H1 (cell line): Measurements from ENCODE around the gene TPRA1. TPM values are rescaled to one million over a fixed set of nuclear protein-coding genes. Genes with fewer than 3 reads are reported as not detected.

Experiments
- CTCF ChIA-PET: fragments of 300-600 bp; sonication (Branson Sonifier 250); formaldehyde crosslinking; loops from one replicate; lab custom pipeline; 2021; ENCODE audit not compliant: partially characterized antibody; lab: Charles Lee
- POLR2A ChIA-PET: fragments of 300-600 bp; sonication (Branson Sonifier 250); formaldehyde crosslinking; loops from one replicate; lab custom pipeline; 2021; ENCODE audit warnings: inconsistent platforms; ENCODE audit not compliant: partially characterized antibody; lab: Charles Lee
- DNase-seq, 2 experiments: peaks; one replicate each; pipeline versions ENCODE4 v3.0.0 to v3.0.0-alpha.2; 2010 to 2022; ENCODE audit warnings: low spot score in 2 of 2, low read depth in 1 of 2, mixed read lengths in 1 of 2
- FAIRE-seq: peaks from 2 replicates; lab custom pipeline; 2011; peaks lifted over from hg19 to GRCh38; lab: Jason Lieb, UNC
- H2AFZ ChIP-seq: 2 replicates; pipeline ENCODE4 v1.8.1; 2012; ENCODE audit warnings: low read length, inconsistent platforms
- H2AK5ac ChIP-seq: 2 replicates; pipeline ENCODE4 v1.6.1; 2013; ENCODE audit warnings: low read depth, low read length
- H2BK120ac ChIP-seq: replicated peaks from 2 replicates; pipeline ENCODE3; 2013; ENCODE audit warnings: low read depth, low read length, inconsistent platforms
- H2BK12ac ChIP-seq: 2 replicates; pipeline ENCODE4 v1.6.1; 2013; ENCODE audit warnings: low read depth, low read length
- H2BK15ac ChIP-seq: 2 replicates; pipeline ENCODE4 v1.6.1; 2013; ENCODE audit warnings: low read length
- H2BK20ac ChIP-seq: 2 replicates; pipeline ENCODE4 v1.6.1; 2013; ENCODE audit warnings: low read length
- H2BK5ac ChIP-seq: 2 replicates; pipeline ENCODE4 v1.6.1; 2013; ENCODE audit warnings: low read depth, low read length
- H3K14ac ChIP-seq: 2 replicates; pipeline ENCODE4 v1.6.1; 2013; ENCODE audit warnings: inconsistent platforms; ENCODE audit not compliant: insufficient read length
- H3K18ac ChIP-seq: 2 replicates; pipeline ENCODE4 v1.6.1; 2013; ENCODE audit warnings: low read length; ENCODE audit errors: extremely low read depth
- H3K23ac ChIP-seq: 2 replicates; pipeline ENCODE4 v1.6.1; 2013; ENCODE audit warnings: inconsistent platforms; ENCODE audit not compliant: insufficient read length
- H3K23me2 ChIP-seq: 2 replicates; pipeline ENCODE4 v1.6.1; 2013; ENCODE audit warnings: low read depth, low read length
- H3K27ac ChIP-seq: 2 replicates; pipeline ENCODE4 v1.6.1; 2011; ENCODE audit warnings: low read depth, low read length, inconsistent platforms
- H3K27me3 ChIP-seq, 4 experiments: replicated peaks in 1 of 4; 1 replicate in 1 of 4; 2 replicates in 3 of 4; pipeline versions ENCODE4 v1.6.1 to v1.8.1; 2011 to 2013; ENCODE audit warnings: low read length in 3 of 4, mild to moderate bottlenecking in 3 of 4, inconsistent platforms in 2 of 4, mixed read lengths in 2 of 4, moderate library complexity in 1 of 4; ENCODE audit not compliant: control insufficient read depth in 3 of 4, insufficient read depth in 3 of 4; ENCODE audit errors: extremely low read depth in 1 of 4
- H3K36me3 ChIP-seq, 4 experiments: 2 replicates each; pipeline versions ENCODE4 v1.6.1 to v1.8.1; 2011 to 2013; ENCODE audit warnings: mild to moderate bottlenecking in 4 of 4, low read length in 3 of 4, moderate library complexity in 2 of 4, control low read depth in 1 of 4, inconsistent platforms in 1 of 4; ENCODE audit not compliant: insufficient read depth in 4 of 4, control insufficient read depth in 2 of 4
- H3K4ac ChIP-seq: replicated peaks from 2 replicates; pipeline ENCODE3; 2013; ENCODE audit warnings: low read length, low read depth, mixed read lengths, inconsistent platforms; ENCODE audit not compliant: insufficient read length
- H3K4me1 ChIP-seq, 4 experiments: replicated peaks in 1 of 4; 1 replicate in 1 of 4; 2 replicates in 3 of 4; pipeline versions ENCODE4 v1.6.1 to v1.8.1; 2011 to 2013; ENCODE audit warnings: low read length in 3 of 4, inconsistent platforms in 2 of 4, mixed read lengths in 1 of 4; ENCODE audit not compliant: insufficient read depth in 4 of 4, control insufficient read depth in 3 of 4
- H3K4me2 ChIP-seq, 2 experiments: 2 replicates each; pipeline versions ENCODE4 v1.6.1 to v1.8.1; 2011 to 2013; ENCODE audit warnings: low read depth in 2 of 2, low read length in 2 of 2, control low read depth in 1 of 2, inconsistent platforms in 1 of 2, mild to moderate bottlenecking in 1 of 2; ENCODE audit not compliant: insufficient read depth in 1 of 2
- H3K4me3 ChIP-seq, 4 experiments: fragments of 200-600, 300-600 bp in 1 of 4; sonication (generic), shearing (Covaris generic), sonication (Bioruptor Twin) in 1 of 4; 2 replicates each; pipeline versions ENCODE4 v1.5.1 to v1.8.1; 2011 to 2016; ENCODE audit warnings: low read length in 4 of 4, low read depth in 3 of 4, control low read depth in 2 of 4, inconsistent platforms in 2 of 4, mild to moderate bottlenecking in 2 of 4, mixed read lengths in 1 of 4, moderate library complexity in 1 of 4; ENCODE audit not compliant: insufficient read depth in 2 of 4; ENCODE audit errors: extremely low read depth in 1 of 4
- H3K56ac ChIP-seq: replicated peaks from 2 replicates; pipeline ENCODE3; 2013; ENCODE audit warnings: low read depth, mild to moderate bottlenecking, mixed read lengths, low read length, inconsistent platforms; ENCODE audit not compliant: insufficient read length
- H3K79me1 ChIP-seq: 2 replicates; pipeline ENCODE4 v1.6.1; 2013; ENCODE audit warnings: low read depth, low read length, control low read depth
- H3K79me2 ChIP-seq, 2 experiments: 2 replicates each; pipeline versions ENCODE4 v1.6.1 to v1.8.1; 2012 to 2013; ENCODE audit warnings: low read length in 2 of 2, mild to moderate bottlenecking in 2 of 2, inconsistent platforms in 1 of 2; ENCODE audit not compliant: insufficient read depth in 2 of 2, control insufficient read depth in 1 of 2
- H3K9ac ChIP-seq, 4 experiments: replicated peaks in 1 of 4; 1 replicate in 1 of 4; 2 replicates in 3 of 4; pipeline versions ENCODE4 v1.6.1 to v1.8.1; 2011 to 2013; ENCODE audit warnings: low read depth in 3 of 4, low read length in 3 of 4, control low read depth in 2 of 4, mild to moderate bottlenecking in 2 of 4, moderate library complexity in 2 of 4, inconsistent platforms in 1 of 4; ENCODE audit errors: extremely low read depth in 1 of 4
- H3K9me3 ChIP-seq, 2 experiments: 2 replicates each; pipeline versions ENCODE4 v1.6.1 to v1.8.1; 2012 to 2013; ENCODE audit warnings: mild to moderate bottlenecking in 2 of 2, moderate library complexity in 2 of 2, control low read depth in 1 of 2, inconsistent platforms in 1 of 2, low read depth in 1 of 2, low read length in 1 of 2, mixed read lengths in 1 of 2; ENCODE audit not compliant: insufficient read depth in 2 of 2
- H4K20me1 ChIP-seq, 2 experiments: replicated peaks in 1 of 2; 2 replicates each; pipeline versions ENCODE3 to v1.8.1; 2011 to 2013; ENCODE audit warnings: inconsistent platforms in 2 of 2, low read length in 2 of 2, mild to moderate bottlenecking in 1 of 2; ENCODE audit not compliant: insufficient read depth in 2 of 2, control insufficient read depth in 1 of 2
- H4K5ac ChIP-seq: 2 replicates; pipeline ENCODE4 v1.6.1; 2013; ENCODE audit warnings: low read length, low read depth, mixed read lengths, inconsistent platforms; ENCODE audit not compliant: insufficient read length
- H4K8ac ChIP-seq: 2 replicates; pipeline ENCODE4 v1.8.0; 2013; ENCODE audit warnings: mild to moderate bottlenecking, moderate library complexity, low read length, inconsistent platforms; ENCODE audit not compliant: insufficient read depth; ENCODE audit errors: extremely low read depth
- H4K91ac ChIP-seq: replicated peaks from 2 replicates; pipeline ENCODE3; 2013; ENCODE audit warnings: low read length, mixed read lengths, inconsistent platforms; ENCODE audit not compliant: insufficient read length
- ASH2L ChIP-seq: fragments of 200-600, 300-600 bp; sonication (generic); IDR thresholded peaks from one replicate; pipeline ENCODE4 v1.7.1; 2017; ENCODE audit warnings: low read length
- ATF2 ChIP-seq: IDR thresholded peaks from 2 replicates; pipeline ENCODE4 v1.6.1; 2012; ENCODE audit warnings: low read length, inconsistent platforms
- BACH1 ChIP-seq: IDR thresholded peaks from 2 replicates; pipeline ENCODE4 v1.6.1; 2012; ENCODE audit warnings: low read length, improper control_type of control experiment
- CHD2 ChIP-seq: IDR thresholded peaks from 2 replicates; pipeline ENCODE4 v1.6.1; 2012; ENCODE audit warnings: low read length, improper control_type of control experiment
- HDAC2 ChIP-seq, 2 experiments: fragments of 300-600 bp in 1 of 2; sonication (generic) in 1 of 2; IDR thresholded peaks; 2 replicates each; pipeline ENCODE4 v1.6.1; 2011 to 2012; ENCODE audit warnings: low read depth in 2 of 2, low read length in 2 of 2, mild to moderate bottlenecking in 2 of 2, moderate library complexity in 2 of 2, borderline replicate concordance in 1 of 2, inconsistent platforms in 1 of 2
- KDM5A ChIP-seq: fragments of 200-600 bp; IDR thresholded peaks from 2 replicates; pipeline ENCODE4 v1.7.1; 2012; ENCODE audit warnings: mild to moderate bottlenecking, low read length, inconsistent platforms, mixed read lengths
- RAD21 ChIP-seq, 2 experiments: IDR thresholded peaks in 1 of 2; conservative IDR thresholded peaks in 1 of 2; 2 replicates each; pipeline ENCODE4 v1.6.1; 2011; ENCODE audit warnings: low read depth in 2 of 2, low read length in 2 of 2, improper control_type of control experiment in 1 of 2, inconsistent platforms in 1 of 2, mild to moderate bottlenecking in 1 of 2, moderate library complexity in 1 of 2
- RBBP5 ChIP-seq: IDR thresholded peaks from 2 replicates; pipeline ENCODE4 v1.7.1; 2012; ENCODE audit warnings: low read depth, mild to moderate bottlenecking, inconsistent platforms, low read length, moderate library complexity, borderline replicate concordance
- RFX5 ChIP-seq: IDR thresholded peaks from 2 replicates; pipeline ENCODE4 v1.6.1; 2011; ENCODE audit warnings: low read depth, low read length, improper control_type of control experiment, borderline replicate concordance
- RNF2 ChIP-seq: fragments of 200-900, 300-1000 bp; sonication (generic); IDR thresholded peaks from 2 replicates; pipeline ENCODE4 v1.7.1; 2016; ENCODE audit warnings: borderline replicate concordance, low read depth, mild to moderate bottlenecking, antibody characterized with exemption, low read length; ENCODE audit not compliant: poor library complexity, severe bottlenecking; ENCODE audit errors: missing control alignments
- TAF7 ChIP-seq: optimal IDR thresholded peaks from 2 replicates; pipeline ENCODE3; 2011; ENCODE audit warnings: low read depth, mild to moderate bottlenecking, inconsistent platforms, low read length, moderate library complexity, borderline replicate concordance
- WGBS, 2 experiments: shearing (Covaris generic) in 1 of 2; methylation state at CpG; one replicate each; pipeline versions ENCODE4 v1.1.6 to v1.1.7; 2013 to 2015; ENCODE audit warnings: low lambda C conversion rate in 2 of 2, mixed read lengths in 2 of 2, inconsistent platforms in 1 of 2, low coverage in 1 of 2, missing lambda C conversion rate in 1 of 2; ENCODE audit not compliant: insufficient replicate concordance in 2 of 2, insufficient coverage in 1 of 2, insufficient read length in 1 of 2; ENCODE audit errors: extremely low coverage in 1 of 2, missing lambda C conversion rate in 1 of 2; 5-methylcytosine and 5-hydroxymethylcytosine counted together
- polyA plus RNA-seq, 7 experiments: library from polyadenylated mRNA; depleted of rRNA in 3 of 7; stranded (reverse) in 5 of 7; unstranded in 2 of 7; fragments of >200 nt in 5 of 7; fragments of 200-250 nt in 2 of 7; gene quantifications; 1 replicate in 5 of 7; 2 replicates in 1 of 7; 4 replicates in 1 of 7; pipeline versions ENCODE4 v1.2.1 to v1.2.3, GENCODE V29; 2011 to 2013; ENCODE audit warnings: missing spikeins in 2 of 7, mixed read lengths in 2 of 7
- total RNA-seq: library from RNA; stranded (reverse); fragmentation: NEBNext Ultra II Directional; extraction: Animal tissue kit (Norgen Biotek cat#: 25700); gene quantifications from 2 replicates; pipeline ENCODE4 v1.2.1, GENCODE V29; 2021

Gene TPRA1
- total and polyA plus RNA-seq, 2 of the 8 experiments (the other 6 are each of a cell fraction or from before 2014, with no cell fraction given): 18.8 to 38.5 TPM

GRCh38 chr3:127608362-127608718 lies 17.8 kb upstream of the TPRA1 start:
- 92% methylated on average over 14 of the region's 14 CpGs; no CpG with 5 or more reads in 1 of the 2 experiments for WGBS, 2 experiments
- Histone ChIP-seq H3K4me1 (no peaks in the 10 kb centered on the region), H2AK5ac (no peak overlapping the region), H3K4me3 (no peak overlapping the region), H3K36me3 (peaks cover 70 to 97% (median 89%) of the 10 kb centered on the region in 4 experiments), H3K56ac (no peak overlapping the region), H3K27me3 (no peaks in the 10 kb centered on the region), H2AFZ (no peak overlapping the region), H3K9me3 (no peaks in the 10 kb centered on the region), H3K4ac (no peak overlapping the region), H3K23me2 (no peaks in the 10 kb centered on the region), H3K27ac (no peak overlapping the region), H3K9ac (no peak overlapping the region), H3K18ac (no peak overlapping the region), H3K23ac (no peak overlapping the region), H3K4me2 (no peak overlapping the region), H4K8ac (no peak overlapping the region), H3K14ac (no peak overlapping the region), H3K79me1 (peaks cover 14% of the 10 kb centered on the region), H4K5ac (no peak overlapping the region)
- DNase-seq (no peak), FAIRE-seq (no peak)
- POLR2A ChIA-PET: interaction anchor here (1.6 to 12.5 kb wide), 4 partner anchors 9 to 33 kb away, joined by 3 to 182 read pairs (median 92); partner anchors contain the start of gene MCM2
- CTCF ChIA-PET: interaction anchor here (1.1 kb wide), 1 partner anchor 10 kb away, joined by 4 read pairs; the partner anchor contains the start of gene MCM2
- TF ChIP-seq CHD2 (no peak), HDAC2 (IDR thresholded peaks at IDR 0.05; ENCODE audit: borderline replicate concordance in 1 of 2, low read depth in 2 of 2, low read length in 2 of 2) (no peak), RBBP5 (no peak), RAD21 (IDR thresholded peaks at IDR 0.05 in 1 of 2, conservative IDR thresholded peaks at IDR 0.05 in 1 of 2; ENCODE audit: low read depth in 2 of 2, low read length in 2 of 2) (no peak), RNF2 (no peak), BACH1 (no peak), ATF2 (no peak), TAF7 (no peak), RFX5 (no peak), KDM5A (no peak), ASH2L (no peak)
- TF ChIP-seq, all 59 proteins: peak for 0
- Histone ChIP-seq H2BK20ac (no peak overlapping the region), H3K79me2 (peaks cover 0 to 31% of the 10 kb centered on the region in 2 experiments; a peak in 3 of 4 replicates), H2BK120ac (no peak overlapping the region), H2BK15ac (no peak overlapping the region), H2BK5ac (no peak overlapping the region), H4K20me1 (peaks cover 23 to 45% of the 10 kb centered on the region in 2 experiments), H4K91ac (no peak overlapping the region), H2BK12ac (no peak overlapping the region)
